Osteocyte (in vitro differentiated cells): ENCODE data around the gene OTOF. TPM values are rescaled to one million over a fixed set of nuclear protein-coding genes. Genes with fewer than 3 reads are reported as not detected.

Source experiments
- DNase-seq: peaks from one replicate; pipeline ENCODE4 v3.0.0; 2021; ENCODE audit warnings: mixed read lengths; ENCODE audit not compliant: unreplicated experiment; ENCODE audit errors: extremely low spot score
- H3K27ac Mint-ChIP-seq: one replicate; pipeline ENCODE4 v1.8.0; 2021; ENCODE audit warnings: mild to moderate bottlenecking, mixed read lengths; ENCODE audit not compliant: unreplicated experiment
- H3K27me3 Mint-ChIP-seq: one replicate; pipeline ENCODE4 v1.8.0; 2021; ENCODE audit warnings: mixed read lengths; ENCODE audit not compliant: unreplicated experiment
- H3K36me3 Mint-ChIP-seq: one replicate; pipeline ENCODE4 v1.8.0; 2021; ENCODE audit warnings: mixed read lengths; ENCODE audit not compliant: unreplicated experiment
- H3K4me1 Mint-ChIP-seq: one replicate; pipeline ENCODE4 v1.8.0; 2021; ENCODE audit warnings: mixed read lengths; ENCODE audit not compliant: unreplicated experiment
- H3K4me3 Mint-ChIP-seq: one replicate; pipeline ENCODE4 v1.8.0; 2021; ENCODE audit warnings: mild to moderate bottlenecking, moderate library complexity, mixed read lengths; ENCODE audit not compliant: unreplicated experiment
- H3K9me3 Mint-ChIP-seq: one replicate; pipeline ENCODE4 v1.8.0; 2021; ENCODE audit warnings: mixed read lengths; ENCODE audit not compliant: unreplicated experiment
- CTCF ChIP-seq: fragments of 200-600 bp; sonication (generic); IDR thresholded peaks from 2 replicates; pipeline ENCODE4 v1.5.0; 2021; ENCODE audit warnings: antibody characterized with exemption, mild to moderate bottlenecking, moderate library complexity
- total RNA-seq: library from RNA; stranded (reverse); gene quantifications from 2 replicates; pipeline ENCODE4 v1.2.1, GENCODE V29; 2021

Gene OTOF
- total RNA-seq, 1 donor from 2014 or later = not detected

- no peaks in the 10 kb centered on the region for H3K4me1 Mint-ChIP-seq
- no peak overlapping the region for H3K27ac Mint-ChIP-seq
- no peaks in the 10 kb centered on the region for H3K36me3 Mint-ChIP-seq
- H3K9me3 Mint-ChIP-seq = no peaks in the 10 kb centered on the region
- peaks cover 6% of the 10 kb centered on the region for H3K27me3 Mint-ChIP-seq
- TF ChIP-seq CTCF = no peak
- DNase-seq = no peak
- no peak overlapping the region for H3K4me3 Mint-ChIP-seq
These were observed 21.3 kb downstream of the OTOF start for GRCh38 chr2:26456440-26457250.

GRCh38 chr2:26455670-26456439, 22.1 kb downstream of the OTOF start:
- H3K4me3 Mint-ChIP-seq = no peak overlapping the region
- no peak overlapping the region for H3K27ac Mint-ChIP-seq

GRCh38 chr2:26455037-26455669, 22.8 kb downstream of the OTOF start:
- H3K27ac Mint-ChIP-seq = no peak overlapping the region
- H3K36me3 Mint-ChIP-seq = no peaks in the 10 kb centered on the region
- TF ChIP-seq CTCF = no peak
- no peaks in the 10 kb centered on the region for H3K9me3 Mint-ChIP-seq
- H3K4me3 Mint-ChIP-seq = no peak overlapping the region
- H3K27me3 Mint-ChIP-seq = peaks cover 14% of the 10 kb centered on the region
- no peaks in the 10 kb centered on the region for H3K4me1 Mint-ChIP-seq
- DNase-seq = no peak

More at GRCh38 chr2:26455670-26456439, 22.1 kb downstream of the OTOF start:
- no peak for DNase-seq
- Mint-ChIP-seq H3K4me1 (no peaks in the 10 kb centered on the region), H3K36me3 (no peaks in the 10 kb centered on the region), H3K9me3 (no peaks in the 10 kb centered on the region), H3K27me3 (peaks cover 11% of the 10 kb centered on the region)
- TF ChIP-seq CTCF = no peak

GRCh38 chr2:26454561-26455001, 23.3 kb downstream of the OTOF start:
- no peaks in the 10 kb centered on the region for H3K36me3 Mint-ChIP-seq
- no peak for TF ChIP-seq CTCF
- H3K4me1 Mint-ChIP-seq = no peaks in the 10 kb centered on the region
- no peak overlapping the region for H3K27ac Mint-ChIP-seq
- no peaks in the 10 kb centered on the region for H3K9me3 Mint-ChIP-seq
- no peak overlapping the region for H3K4me3 Mint-ChIP-seq
- H3K27me3 Mint-ChIP-seq = peaks cover 17% of the 10 kb centered on the region
- DNase-seq = peak; percentile 78
